K562 (cell line): ENCODE data around the gene ARL13B. TPM values are rescaled to one million over a fixed set of nuclear protein-coding genes. Genes with fewer than 3 reads are reported as not detected.

Experiments
- ATAC-seq: fragments of 200-7000 bp; cut with Tn5 transposase; 3 replicates; pipeline ENCODE4 v1.9.1; 2020; ENCODE audit warnings: moderate library complexity
- BruUV-seq: library from RNA; stranded (reverse); fragments of 400-500 nt; replicated peaks from 2 replicates; lab custom pipeline; 2021; lab: Mats Ljungman, UMichigan
- CTCF ChIA-PET: fragments of 300-600 bp; formaldehyde crosslinking; extraction: SDS; loops from one replicate; lab custom pipeline; 2021; ENCODE audit warnings: low intra/inter-chr PET ratio; lab: Yijun Ruan, JAX
- POLR2A ChIA-PET: fragments of 300-600, 350-650 bp; sonication (Branson Sonifier 250); formaldehyde crosslinking; extraction: SDS; loops from one replicate; lab custom pipeline; 2021; ENCODE audit warnings: antibody characterized with exemption, inconsistent platforms; lab: Yijun Ruan, JAX
- DNase-seq, 4 experiments: peaks; one replicate each; pipeline versions ENCODE4 v3.0.0 to v3.0.0-alpha.2; 2011 to 2018; ENCODE audit warnings: low spot score in 3 of 4, mixed read lengths in 3 of 4; ENCODE audit errors: extremely low read depth in 1 of 4
- FAIRE-seq: peaks from 2 replicates; lab custom pipeline; 2011; peaks lifted over from hg19 to GRCh38; lab: Jason Lieb, UNC
- H2AFZ ChIP-seq: 2 replicates; pipeline ENCODE4 v1.6.0; 2011; ENCODE audit warnings: low read depth, low read length, control low read depth, inconsistent platforms
- H3K27ac ChIP-seq: fragments of 200-600 bp; 3 replicates; pipeline ENCODE4 v1.8.0; 2011; ENCODE audit warnings: low read depth, mild to moderate bottlenecking, control low read depth, inconsistent platforms, low read length, moderate library complexity, mixed read lengths; ENCODE audit errors: extremely low read depth
- H3K27me3 ChIP-seq, 2 experiments: fragments of 300-600 bp in 1 of 2; 2 replicates in 1 of 2; 3 replicates in 1 of 2; pipeline versions ENCODE4 v1.6.0 to v1.8.0; 2011; ENCODE audit warnings: inconsistent platforms in 2 of 2, low read length in 2 of 2, mild to moderate bottlenecking in 1 of 2, mixed read lengths in 1 of 2, moderate library complexity in 1 of 2; ENCODE audit not compliant: control insufficient read depth in 2 of 2, insufficient read depth in 2 of 2
- H3K36me3 ChIP-seq: fragments of 300-600 bp; 3 replicates; pipeline ENCODE4 v1.8.0; 2011; ENCODE audit warnings: mild to moderate bottlenecking, low read length, inconsistent platforms; ENCODE audit not compliant: control insufficient read depth, insufficient read depth
- H3K4me1 ChIP-seq, 2 experiments: fragments of 200-600 bp in 1 of 2; replicated peaks in 1 of 2; 2 replicates in 1 of 2; 3 replicates in 1 of 2; pipeline versions ENCODE4 v1.5.1 to v1.8.0; 2011; ENCODE audit warnings: inconsistent platforms in 2 of 2, low read length in 2 of 2, mild to moderate bottlenecking in 1 of 2, mixed read lengths in 1 of 2, moderate library complexity in 1 of 2; ENCODE audit not compliant: control insufficient read depth in 2 of 2, insufficient read depth in 2 of 2
- H3K4me2 ChIP-seq: 2 replicates; pipeline ENCODE4 v1.6.1; 2011; ENCODE audit warnings: low read length, control low read depth, inconsistent platforms, mixed read lengths; ENCODE audit not compliant: insufficient read depth
- H3K4me3 ChIP-seq: fragments of 200-600 bp; sonication (generic), shearing (Covaris generic); 2 replicates; pipeline ENCODE4 v1.5.1; 2016; ENCODE audit warnings: control low read depth, inconsistent platforms
- H3K79me2 ChIP-seq: fragments of 200-600 bp; 3 replicates; pipeline ENCODE4 v1.8.0; 2011; ENCODE audit warnings: low read length, inconsistent platforms; ENCODE audit not compliant: control insufficient read depth, insufficient read depth
- H3K9ac ChIP-seq, 2 experiments: 2 replicates each; pipeline versions ENCODE4 v1.6.0 to v1.6.1; 2011; ENCODE audit warnings: low read depth in 2 of 2, low read length in 2 of 2, control low read depth in 1 of 2, inconsistent platforms in 1 of 2, mild to moderate bottlenecking in 1 of 2, mixed read lengths in 1 of 2; ENCODE audit not compliant: insufficient read depth in 1 of 2
- H3K9me1 ChIP-seq: one replicate; pipeline ENCODE4 v1.6.0; 2011; ENCODE audit warnings: inconsistent platforms, mild to moderate bottlenecking, low read length, moderate library complexity; ENCODE audit not compliant: control insufficient read depth, insufficient read depth
- H3K9me3 ChIP-seq: replicated peaks from 2 replicates; pipeline ENCODE4 v1.5.1; 2011; ENCODE audit warnings: low read depth, low read length, inconsistent platforms; ENCODE audit not compliant: control insufficient read depth, insufficient read depth
- H4K20me1 ChIP-seq: replicated peaks from 2 replicates; pipeline ENCODE4 v1.6.1; 2011; ENCODE audit warnings: low read length, inconsistent platforms, mixed read lengths; ENCODE audit not compliant: control insufficient read depth, insufficient read depth
- ADNP ChIP-seq: fragments of 200-800 bp; sonication (Bioruptor generic); IDR thresholded peaks from 2 replicates; pipeline ENCODE4 v1.6.1; 2016; ENCODE audit warnings: missing genetic modification characterization, missing compliant biosample characterization
- EP400 ChIP-seq: fragments of 450-650 bp; IDR thresholded peaks from 2 replicates; pipeline ENCODE4 v1.6.1; 2017; ENCODE audit warnings: antibody characterized with exemption, mild to moderate bottlenecking, moderate library complexity
- FOXJ3 ChIP-seq: sonication (generic); formaldehyde crosslinking; IDR thresholded peaks from 2 replicates; pipeline ENCODE4 v1.4.0; 2020; ENCODE audit warnings: mild to moderate bottlenecking, missing genetic modification reagents
- PRDM10 ChIP-seq: fragments of 450-650 bp; IDR thresholded peaks from 2 replicates; pipeline ENCODE4 v1.6.1; 2018; ENCODE audit not compliant: partially characterized antibody
- TBL1XR1 ChIP-seq, 2 experiments: IDR thresholded peaks; 2 replicates each; pipeline ENCODE4 v1.6.1; 2012; ENCODE audit warnings: improper control_type of control experiment in 2 of 2, low read length in 2 of 2, mild to moderate bottlenecking in 1 of 2
- TEAD2 ChIP-seq: fragments of 450-650 bp; IDR thresholded peaks from 2 replicates; pipeline ENCODE4 v1.6.1; 2016; ENCODE audit warnings: missing genetic modification characterization, control low read depth, missing compliant biosample characterization
- ZNF282 ChIP-seq: sonication (generic); formaldehyde crosslinking; IDR thresholded peaks from 2 replicates; pipeline ENCODE4 v1.8.1; 2023; ENCODE audit warnings: missing genetic modification reagents
- ZNF445 ChIP-seq: fragments of 250-450 bp; sonication (Bioruptor Pico); IDR thresholded peaks from 2 replicates; pipeline ENCODE4 v1.4.0; 2020; ENCODE audit warnings: low read depth, mild to moderate bottlenecking, moderate library complexity
- ZNF551 ChIP-seq: fragments of 250-450 bp; sonication (Bioruptor Pico); IDR thresholded peaks from 2 replicates; pipeline ENCODE4 v1.5.0; 2021; ENCODE audit warnings: mild to moderate bottlenecking, moderate library complexity
- ZNF75A ChIP-seq: fragments of 450-650 bp; formaldehyde crosslinking; IDR thresholded peaks from 2 replicates; pipeline ENCODE4 v1.4.0; 2020; ENCODE audit warnings: mild to moderate bottlenecking
- WGBS: fragments of 100-300 bp; shearing (Covaris generic); methylation state at CpG from one replicate; pipeline ENCODE4 v1.1.6; 2016; ENCODE audit warnings: low coverage, mixed read lengths; ENCODE audit not compliant: insufficient coverage; ENCODE audit errors: missing lambda C conversion rate; 5-methylcytosine and 5-hydroxymethylcytosine counted together
- in situ Hi-C: fragments of 300-500 bp; cut with MboI; formaldehyde crosslinking; loops from 4 replicates; pipeline ENCODE4 v1.15.0; 2018; ENCODE audit warnings: inconsistent platforms, mixed read lengths
- intact Hi-C: fragments of 100-400 bp; cut with micrococcal nuclease; formaldehyde crosslinking; loops from 2 replicates; pipeline ENCODE4 v1.14.2; 2022
- polyA plus RNA-seq, 8 experiments: library from polyadenylated mRNA; depleted of rRNA in 4 of 8; stranded (reverse) in 5 of 8; unstranded in 3 of 8; fragments of >200 nt; fragmentation: Nextera tagmentation in 2 of 8; fragmentation: Illumina TruSeq in 1 of 8; extraction: Ambion mirVana in 2 of 8; extraction: Trizol in 1 of 8; gene quantifications; 2 replicates each; pipeline versions ENCODE4 v1.2.1 to v1.2.3, GENCODE V29; 2011 to 2014; ENCODE audit warnings: inconsistent platforms in 1 of 8, missing spikeins in 1 of 8
- total RNA-seq, 7 experiments: library from RNA; depleted of rRNA in 6 of 7; stranded (reverse); fragments of >200 nt in 6 of 7; fragmentation: Illumina TruSeq in 2 of 7; extraction: Trizol in 2 of 7; gene quantifications; 2 replicates each; pipeline versions ENCODE4 v1.2.1 to v1.2.3, GENCODE V29; 2011 to 2021; ENCODE audit warnings: low replicate concordance in 1 of 7
- TF ChIP-seq, protein P1 (sequence below): fragments of 250-450 bp; sonication (Bioruptor Pico); IDR thresholded peaks from 2 replicates; pipeline ENCODE4 v1.5.0; 2021

Gene ARL13B
- total and polyA plus RNA-seq, 9 of the 15 experiments (the other 6 are each of a cell fraction or from before 2014, with no cell fraction given): 4.1 to 16.9 (median 12.2) TPM

DNA sequence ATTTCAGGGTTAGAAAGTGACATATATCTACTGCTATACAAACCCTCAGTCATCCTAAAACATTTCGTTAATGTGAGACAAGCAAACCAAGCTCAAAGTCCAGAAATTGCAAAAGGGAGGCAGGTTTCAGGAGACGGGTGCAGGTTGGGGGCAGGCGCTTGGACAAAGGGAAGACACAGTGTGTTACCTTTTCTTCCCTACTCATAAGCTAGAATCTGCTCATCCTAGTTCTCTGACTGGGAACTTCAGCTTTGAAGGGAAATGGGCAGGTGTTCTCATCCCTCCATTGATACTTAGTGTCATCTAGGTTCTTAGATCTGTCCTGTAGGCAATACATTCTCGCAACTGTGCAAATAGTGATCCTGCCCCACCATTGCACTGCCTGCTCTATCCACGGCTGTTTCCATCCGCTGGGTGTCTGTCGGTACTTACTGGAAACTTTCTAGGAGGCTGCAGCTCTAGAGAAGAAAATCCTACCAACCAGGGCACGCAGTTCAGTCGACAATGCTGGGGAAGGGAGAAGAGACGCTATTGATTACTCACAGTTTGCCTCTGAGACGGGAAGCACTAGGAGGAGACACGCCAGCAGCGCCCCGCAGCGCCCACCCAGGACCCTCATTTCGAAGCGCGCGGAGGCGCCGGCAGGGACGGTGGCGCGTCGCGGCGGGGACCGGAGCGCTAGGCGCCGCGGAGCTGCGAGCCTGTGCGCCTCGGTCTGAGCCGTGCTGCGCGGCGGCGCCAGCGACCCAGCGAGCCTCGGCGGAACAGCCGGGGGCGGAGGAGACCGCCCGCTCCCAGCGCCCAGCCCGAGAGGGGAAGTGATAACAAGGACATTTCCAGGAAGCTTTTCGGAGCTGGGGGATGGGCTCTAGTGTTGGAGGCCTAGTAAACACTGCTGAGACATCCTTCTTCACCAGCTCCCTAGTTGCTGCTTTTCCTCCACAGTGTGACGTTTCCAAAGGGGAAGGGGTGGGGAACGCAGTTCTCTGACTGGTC, 6.5 kb upstream of the ARL13B start, which contains the start of gene PROS1 (continued):
- no peak for TF ChIP-seq ZNF282 (CRISPR knock-in tag)
- TF ChIP-seq PRDM10: peak; percentile 9

GRCh38 chr3:93981649-93982048, 1.7 kb downstream of the ARL13B start:
- peak; percentile 76 for ATAC-seq
- Histone ChIP-seq H3K79me2 (peaks cover 63% of the 10 kb centered on the region), H4K20me1 (no peaks in the 10 kb centered on the region), H3K9me1 (no peaks in the 10 kb centered on the region), H3K4me1 (peaks cover 3 to 8% of the 10 kb centered on the region in 2 experiments; a peak in 2 of 5 replicates), H3K4me3 (peak overlapping the region; percentile 88), H3K27me3 (no peaks in the 10 kb centered on the region), H3K9ac (peak overlapping the region; percentile 63 to 85), H3K27ac (peak overlapping the region; percentile 82), H2AFZ (peak overlapping the region; percentile 54), H3K4me2 (peak overlapping the region; percentile 79), H3K36me3 (no peaks in the 10 kb centered on the region), H3K9me3 (no peaks in the 10 kb centered on the region)
- ChIA-PET CTCF (no interaction called here), POLR2A (interaction anchor here (1.2 to 2.3 kb wide), 2 partner anchors 8 to 10 kb away, joined by 3 to 7 read pairs; partner anchors contain the start of gene PROS1)
- 0% methylated on average over 11 of the region's 13 CpGs for WGBS
- DNase-seq: peak in 2 of 4 experiments; percentile 34 to 82
- intact Hi-C loops: no loop called here
- in situ Hi-C loops: no loop called here
- peak; percentile 72 for FAIRE-seq
- no TSS peak for BruUV-seq
- no peak for TF ChIP-seq ADNP
- TF ChIP-seq ZNF551 (CRISPR knock-in tag): no peak
- TF ChIP-seq FOXJ3 (CRISPR knock-in tag): no peak
- TF ChIP-seq, protein P1, sequence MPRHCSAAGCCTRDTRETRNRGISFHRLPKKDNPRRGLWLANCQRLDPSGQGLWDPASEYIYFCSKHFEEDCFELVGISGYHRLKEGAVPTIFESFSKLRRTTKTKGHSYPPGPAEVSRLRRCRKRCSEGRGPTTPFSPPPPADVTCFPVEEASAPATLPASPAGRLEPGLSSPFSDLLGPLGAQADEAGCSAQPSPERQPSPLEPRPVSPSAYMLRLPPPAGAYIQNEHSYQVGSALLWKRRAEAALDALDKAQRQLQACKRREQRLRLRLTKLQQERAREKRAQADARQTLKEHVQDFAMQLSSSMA (CRISPR knock-in tag): no peak
- no peak for TF ChIP-seq ZNF75A
- TF ChIP-seq TBL1XR1 (IDR thresholded peaks at IDR 0.05; ENCODE audit: low read length in 2 of 2): no peak
- no peak for TF ChIP-seq TEAD2 (tag)
- no peak for TF ChIP-seq EP400
- TF ChIP-seq ZNF445 (CRISPR knock-in tag): no peak
